GM12873 (cell line): ENCODE measurements around the gene TEX38.

Source experiments
- TF ChIP-seq, protein P1 (sequence below): IDR thresholded peaks from 2 replicates; pipeline ENCODE4 v1.5.1; 2012; ENCODE audit warnings: low read depth, mild to moderate bottlenecking, moderate library complexity, low read length, control low read depth; ENCODE audit not compliant: insufficient read depth; ENCODE audit errors: missing control alignments

The TEX38 gene

DNA sequence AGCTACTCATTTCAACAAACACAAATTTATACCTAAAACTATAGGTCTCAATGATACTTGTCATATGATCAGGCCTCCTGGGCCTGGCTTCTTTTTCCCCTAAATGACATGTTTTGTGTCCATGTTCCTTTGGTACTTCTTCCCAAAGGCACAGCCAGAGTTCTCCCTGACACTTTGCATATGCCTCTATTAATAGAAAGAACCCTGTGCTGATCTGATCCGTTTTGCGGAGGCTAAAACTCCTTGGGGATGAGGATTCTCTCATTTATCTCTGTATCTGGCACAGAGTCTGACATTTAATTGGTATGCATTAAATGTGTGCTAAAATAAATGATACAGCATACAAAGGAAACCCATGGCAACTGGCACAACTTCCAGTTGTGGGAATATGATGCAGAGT is 15.0 kb upstream of the TEX38 start:
- TF ChIP-seq, protein P1, sequence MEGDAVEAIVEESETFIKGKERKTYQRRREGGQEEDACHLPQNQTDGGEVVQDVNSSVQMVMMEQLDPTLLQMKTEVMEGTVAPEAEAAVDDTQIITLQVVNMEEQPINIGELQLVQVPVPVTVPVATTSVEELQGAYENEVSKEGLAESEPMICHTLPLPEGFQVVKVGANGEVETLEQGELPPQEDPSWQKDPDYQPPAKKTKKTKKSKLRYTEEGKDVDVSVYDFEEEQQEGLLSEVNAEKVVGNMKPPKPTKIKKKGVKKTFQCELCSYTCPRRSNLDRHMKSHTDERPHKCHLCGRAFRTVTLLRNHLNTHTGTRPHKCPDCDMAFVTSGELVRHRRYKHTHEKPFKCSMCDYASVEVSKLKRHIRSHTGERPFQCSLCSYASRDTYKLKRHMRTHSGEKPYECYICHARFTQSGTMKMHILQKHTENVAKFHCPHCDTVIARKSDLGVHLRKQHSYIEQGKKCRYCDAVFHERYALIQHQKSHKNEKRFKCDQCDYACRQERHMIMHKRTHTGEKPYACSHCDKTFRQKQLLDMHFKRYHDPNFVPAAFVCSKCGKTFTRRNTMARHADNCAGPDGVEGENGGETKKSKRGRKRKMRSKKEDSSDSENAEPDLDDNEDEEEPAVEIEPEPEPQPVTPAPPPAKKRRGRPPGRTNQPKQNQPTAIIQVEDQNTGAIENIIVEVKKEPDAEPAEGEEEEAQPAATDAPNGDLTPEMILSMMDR = no peak

DNA sequence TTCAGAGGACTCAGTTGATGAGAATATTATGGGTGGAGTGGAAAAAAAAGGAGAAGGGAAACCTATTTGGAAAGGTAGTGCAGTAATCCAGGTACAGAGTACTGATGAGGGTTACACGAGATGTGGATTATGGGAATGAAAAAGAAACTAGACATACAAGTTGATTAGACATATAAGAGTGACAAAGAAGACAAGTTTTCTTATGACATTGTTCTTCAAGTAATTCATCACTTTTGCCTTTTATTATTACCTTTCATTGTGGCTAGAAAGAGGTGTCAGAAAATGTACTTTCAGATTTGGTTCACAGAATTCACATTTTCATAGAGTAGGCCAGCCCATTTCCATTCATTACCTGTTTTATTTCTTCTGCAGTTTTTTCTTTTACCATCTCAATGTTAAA is 13.9 kb upstream of the TEX38 start:
- TF ChIP-seq, protein P1 = no peak

DNA sequence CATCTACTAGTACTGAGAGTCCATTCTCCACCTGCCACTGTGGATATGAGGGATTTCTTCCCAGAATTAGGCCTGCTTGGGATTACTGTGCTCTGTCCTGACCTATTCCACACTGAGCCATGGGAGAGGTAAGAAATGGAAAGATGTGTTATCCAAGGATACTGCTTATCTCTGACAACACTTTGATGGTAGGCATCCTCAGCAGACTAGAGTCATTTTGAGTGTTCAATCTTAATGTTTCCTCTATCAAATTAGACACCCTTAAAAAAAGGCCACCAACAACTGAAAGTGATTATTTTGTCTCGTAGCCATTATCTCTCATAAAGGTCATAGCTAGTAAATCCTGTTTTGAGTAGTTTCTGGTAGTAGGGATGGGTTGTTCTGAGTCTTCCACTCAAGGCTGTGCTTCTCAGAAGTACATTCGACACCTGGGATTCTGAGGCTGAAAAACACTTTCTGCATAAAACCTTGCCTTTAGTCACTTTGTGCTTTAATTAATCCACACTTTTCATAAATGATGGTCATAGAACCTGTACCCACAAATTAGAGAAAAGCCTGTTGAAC is 12.3 kb upstream of the TEX38 start:
- TF ChIP-seq, protein P1 = no peak

DNA sequence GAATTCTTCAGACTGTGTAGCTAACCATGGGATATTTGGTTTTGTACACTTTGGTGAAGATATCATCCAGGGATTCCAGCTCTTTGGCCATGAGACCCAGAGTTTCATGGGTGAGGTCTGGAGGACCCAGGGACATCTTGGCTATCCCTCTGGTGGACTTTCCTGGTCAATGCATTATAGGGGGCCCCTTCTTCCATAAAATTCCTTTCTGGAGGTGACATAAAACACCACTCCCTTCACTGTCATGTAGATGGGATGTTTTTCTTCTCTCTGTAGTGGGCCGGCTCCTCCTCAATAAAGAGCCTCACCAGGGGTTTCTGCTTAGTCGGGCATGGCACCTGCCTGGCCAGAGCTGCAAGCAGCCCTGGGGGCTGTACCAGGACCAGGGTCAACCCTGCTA is 5.7 kb upstream of the TEX38 start:
- TF ChIP-seq, protein P1 = no peak

DNA sequence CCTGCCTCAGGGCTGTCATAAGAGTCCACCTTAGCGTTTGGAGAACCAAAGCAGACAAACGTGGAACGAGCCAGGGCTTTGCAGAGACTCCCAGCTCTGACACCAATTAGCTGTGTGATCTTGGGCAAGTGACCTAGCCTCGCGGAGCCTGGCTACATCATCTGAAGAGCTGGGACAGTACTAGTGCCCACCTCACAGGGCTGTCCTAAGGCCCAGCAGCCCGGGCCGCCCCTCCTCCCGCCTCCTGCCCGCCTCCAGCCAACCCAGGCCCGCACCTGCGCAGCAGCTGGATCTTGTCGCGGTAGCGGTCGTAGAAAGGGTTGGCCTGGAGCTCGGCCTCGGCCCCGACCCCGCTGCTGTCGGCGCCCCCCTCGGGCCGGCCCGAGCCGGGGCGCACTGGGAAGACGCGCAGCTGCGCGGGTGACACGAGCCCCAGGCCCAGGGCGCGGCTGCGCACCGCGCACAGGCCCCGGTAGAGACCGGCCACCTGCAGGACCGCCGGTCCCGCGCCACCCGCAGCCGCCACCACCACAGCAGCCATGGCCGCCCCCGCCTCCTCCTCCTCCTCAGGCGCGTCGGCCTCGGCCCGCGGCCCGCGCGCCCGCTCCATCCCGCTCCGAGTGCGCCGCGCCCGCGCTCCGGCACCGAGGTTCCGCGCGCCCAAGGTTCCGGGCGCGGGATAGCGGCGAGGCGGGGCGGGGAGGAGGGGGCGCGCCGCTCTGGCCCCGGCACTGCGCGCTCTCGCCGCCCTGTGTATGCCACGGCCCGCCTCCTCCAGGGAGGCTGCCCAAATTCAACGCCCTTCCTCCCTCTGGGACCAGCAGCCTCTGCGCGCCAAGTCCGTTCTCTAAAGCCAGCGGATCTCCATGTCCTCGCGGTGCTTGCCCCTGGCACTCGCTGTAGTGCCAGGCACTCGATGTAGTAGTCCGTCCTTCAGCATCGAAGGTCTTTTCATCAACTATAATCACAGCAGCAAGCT is 3.6 kb upstream of the TEX38 start, which contains the start of gene ATPAF1:
TSS of gene ATPAF1 (minus strand) at position 583 of the 979 bp plus-strand sequence. CDS start at position 541, 42 bp downstream.
- TF ChIP-seq, protein P1 = no peak

DNA sequence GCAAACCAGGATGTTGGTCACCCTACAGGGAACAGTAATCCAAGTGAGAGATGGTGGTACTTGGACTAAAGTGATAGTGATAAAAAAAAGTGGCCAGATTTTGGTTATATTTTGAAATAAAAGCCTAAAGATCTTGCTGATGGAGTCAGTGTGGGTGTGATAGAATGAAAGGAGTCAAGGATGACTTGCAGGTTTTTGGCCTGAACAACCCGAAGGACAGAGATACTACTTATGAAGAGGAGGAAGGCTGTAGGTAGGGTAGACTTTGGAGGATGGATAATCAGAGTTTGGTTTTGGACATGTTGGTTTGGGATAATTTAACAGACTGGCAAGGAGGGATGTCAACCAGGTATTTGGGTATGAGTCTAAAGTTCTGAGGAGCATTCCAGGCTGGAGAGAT is 1.5 kb upstream of the TEX38 start:
- TF ChIP-seq, protein P1 = no peak

DNA sequence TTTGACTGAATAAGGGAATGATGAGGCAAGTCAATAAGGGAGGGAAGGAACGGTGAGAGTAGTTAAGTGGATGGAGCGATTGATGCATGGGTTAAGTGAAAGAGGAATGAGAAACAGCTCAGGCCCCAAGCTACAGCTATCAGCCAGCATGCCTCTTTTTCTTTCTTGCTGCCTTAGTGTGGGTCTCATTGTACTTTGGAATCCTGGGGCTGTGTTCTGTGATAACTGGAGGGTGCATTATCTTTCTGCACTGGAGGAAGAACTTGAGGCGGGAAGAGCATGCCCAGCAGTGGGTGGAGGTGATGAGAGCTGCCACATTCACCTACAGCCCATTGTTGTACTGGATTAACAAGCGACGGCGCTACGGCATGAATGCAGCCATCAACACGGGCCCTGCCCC is 1.0 kb downstream of the TEX38 start:
- TF ChIP-seq, protein P1 = no peak
